Measurements from ENCODE around the gene ADAMTS4.

ADAMTS4 gene

GRCh38 chr1:161177112-161177935 lies 21.5 kb downstream of the ADAMTS4 start, which contains the start of gene B4GALT3:
Gene B4GALT3, minus strand, starts transcription at chr1:161177507. Its CDS starts 1,447 bp downstream, at chr1:161176060.
- DNase-seq (ENCODE audit: low read depth, low spot score) = peak; percentile 60

GRCh38 chr1:161176468-161177111 lies 22.3 kb downstream of the ADAMTS4 start:
- no peak for DNase-seq (ENCODE audit: low read depth, low spot score)
- H3K4me3 ChIP-seq (ENCODE audit: low read length) = peak overlapping the region; percentile 94

More at GRCh38 chr1:161177112-161177935, 21.5 kb downstream of the ADAMTS4 start, which contains the start of gene B4GALT3:
- H3K4me3 ChIP-seq (ENCODE audit: low read length) = peak within 1 kb of the TSS; percentile 94

- no peak for DNase-seq (ENCODE audit: low read depth, low spot score)
- H3K4me3 ChIP-seq (ENCODE audit: low read length) = no peak overlapping the region
Measured at GRCh38 chr1:161175771-161176453, 22.9 kb downstream of the ADAMTS4 start.

- no peak overlapping the region for H3K4me3 ChIP-seq (ENCODE audit: low read length)
Measured at GRCh38 chr1:161174911-161175310, 23.9 kb downstream of the ADAMTS4 start.

GRCh38 chr1:161173711-161174110 lies 25.1 kb downstream of the ADAMTS4 start:
- no peak for DNase-seq (ENCODE audit: low read depth, low spot score)
- H3K4me3 ChIP-seq (ENCODE audit: low read length) = no peak overlapping the region

More at GRCh38 chr1:161174911-161175310, 23.9 kb downstream of the ADAMTS4 start:
- no peak for DNase-seq (ENCODE audit: low read depth, low spot score)

GRCh38 chr1:161172776-161173376 lies 26.0 kb downstream of the ADAMTS4 start:
- no peak overlapping the region for H3K4me3 ChIP-seq (ENCODE audit: low read length)
- DNase-seq (ENCODE audit: low read depth, low spot score) = no peak

GRCh38 chr1:161172349-161172748 lies 26.5 kb downstream of the ADAMTS4 start:
- H3K4me3 ChIP-seq (ENCODE audit: low read length) = no peak overlapping the region
- DNase-seq (ENCODE audit: low read depth, low spot score) = no peak

- H3K4me3 ChIP-seq (ENCODE audit: low read length) = no peak overlapping the region
- DNase-seq (ENCODE audit: low read depth, low spot score) = no peak
Measured at GRCh38 chr1:161171696-161172095, 27.2 kb downstream of the ADAMTS4 start.

- no peak overlapping the region for H3K4me3 ChIP-seq (ENCODE audit: low read length)
Measured at GRCh38 chr1:161171191-161171590, 27.7 kb downstream of the ADAMTS4 start.

GRCh38 chr1:161168906-161169305 lies 29.9 kb downstream of the ADAMTS4 start:
- no peak overlapping the region for H3K4me3 ChIP-seq (ENCODE audit: low read length)
- no peak for DNase-seq (ENCODE audit: low read depth, low spot score)

More at GRCh38 chr1:161171191-161171590, 27.7 kb downstream of the ADAMTS4 start:
- DNase-seq (ENCODE audit: low read depth, low spot score) = no peak

- DNase-seq (ENCODE audit: low read depth, low spot score) = no peak
- H3K4me3 ChIP-seq (ENCODE audit: low read length) = peak overlapping the region; percentile 71
Measured at GRCh38 chr1:161166669-161167548, 31.9 kb downstream of the ADAMTS4 start.

- H3K4me3 ChIP-seq (ENCODE audit: low read length) = peak within 1 kb of the TSS; percentile 71
- DNase-seq (ENCODE audit: low read depth, low spot score) = peak; percentile 90
Measured at GRCh38 chr1:161165742-161166668, 32.8 kb downstream of the ADAMTS4 start, which contains the start of gene PPOX. Gene PPOX, plus strand, starts transcription at chr1:161166426. Its CDS starts 422 bp downstream, at chr1:161166848.

- H3K4me3 ChIP-seq (ENCODE audit: low read length) = peak overlapping the region; percentile 71
- no peak for DNase-seq (ENCODE audit: low read depth, low spot score)
Measured at GRCh38 chr1:161164901-161165610, 33.8 kb downstream of the ADAMTS4 start.

GRCh38 chr1:161163793-161164192 lies 35.1 kb downstream of the ADAMTS4 start:
- no peak overlapping the region for H3K4me3 ChIP-seq (ENCODE audit: low read length)
- no peak for DNase-seq (ENCODE audit: low read depth, low spot score)

GRCh38 chr1:161162806-161163205 lies 36.0 kb downstream of the ADAMTS4 start:
- no peak overlapping the region for H3K4me3 ChIP-seq (ENCODE audit: low read length)
- no peak for DNase-seq (ENCODE audit: low read depth, low spot score)

GRCh38 chr1:161162052-161162451 lies 36.8 kb downstream of the ADAMTS4 start:
- H3K4me3 ChIP-seq (ENCODE audit: low read length) = no peak overlapping the region
- DNase-seq (ENCODE audit: low read depth, low spot score) = no peak

- no peak overlapping the region for H3K4me3 ChIP-seq (ENCODE audit: low read length)
- no peak for DNase-seq (ENCODE audit: low read depth, low spot score)
Measured at GRCh38 chr1:161161652-161162051, 37.2 kb downstream of the ADAMTS4 start.
